Esophagus squamous epithelium (tissue), 4 donors: ENCODE data around the gene GPR143.

Experiments
- POLR2A ChIP-seq, 4 donors: fragments of 450-650 bp; IDR thresholded peaks; one replicate each; pipeline ENCODE4 v1.6.1; 2017; ENCODE audit warnings: antibody characterized with exemption in 4 of 4, mild to moderate bottlenecking in 4 of 4, moderate library complexity in 3 of 4
- TF ChIP-seq, protein P1 (sequence below), 6 experiments: fragments of 450-650 bp in 4 of 6; fragments of 200-600 bp in 2 of 6; sonication (generic) in 2 of 6; IDR thresholded peaks; one replicate each; pipeline ENCODE4 v1.5.1; 2016 to 2019; ENCODE audit warnings: antibody characterized with exemption in 6 of 6, mild to moderate bottlenecking in 4 of 6, moderate library complexity in 4 of 6

DNA sequence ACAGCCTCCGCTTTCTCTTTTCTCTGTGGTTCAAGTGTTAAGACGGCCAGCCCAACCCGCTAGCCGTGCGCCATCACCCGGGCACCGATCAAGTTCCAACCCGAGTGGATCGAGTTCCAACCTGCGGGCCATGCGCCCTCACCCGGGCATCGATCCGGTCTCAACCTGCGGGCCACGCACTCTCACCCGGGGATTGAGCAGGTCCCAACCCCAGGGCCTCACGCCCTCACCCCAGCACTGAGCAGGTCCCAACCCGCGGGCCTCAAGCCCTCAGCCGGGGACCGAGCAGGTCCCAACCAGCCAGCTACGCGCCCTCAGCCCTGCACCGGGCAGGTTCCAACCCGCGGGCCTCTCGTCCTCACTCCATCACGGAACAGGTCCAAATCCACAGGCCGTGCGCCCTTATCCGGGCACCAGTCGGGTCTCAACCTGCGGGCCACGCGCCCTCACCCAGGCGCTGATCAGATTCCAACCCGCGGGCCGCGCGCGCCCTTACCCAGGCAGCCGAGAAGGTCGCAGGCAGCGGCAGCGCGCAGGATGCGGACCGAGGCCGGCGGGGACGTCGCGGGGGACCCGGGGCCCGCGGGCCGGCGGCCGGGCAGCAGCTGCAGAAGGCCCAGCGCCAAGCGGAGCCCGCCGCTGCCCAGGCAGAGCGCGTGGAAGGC, 443 bp downstream of the GPR143 start:
- TF ChIP-seq POLR2A (IDR thresholded peaks at IDR 0.05) = no peak
- TF ChIP-seq, protein P1, sequence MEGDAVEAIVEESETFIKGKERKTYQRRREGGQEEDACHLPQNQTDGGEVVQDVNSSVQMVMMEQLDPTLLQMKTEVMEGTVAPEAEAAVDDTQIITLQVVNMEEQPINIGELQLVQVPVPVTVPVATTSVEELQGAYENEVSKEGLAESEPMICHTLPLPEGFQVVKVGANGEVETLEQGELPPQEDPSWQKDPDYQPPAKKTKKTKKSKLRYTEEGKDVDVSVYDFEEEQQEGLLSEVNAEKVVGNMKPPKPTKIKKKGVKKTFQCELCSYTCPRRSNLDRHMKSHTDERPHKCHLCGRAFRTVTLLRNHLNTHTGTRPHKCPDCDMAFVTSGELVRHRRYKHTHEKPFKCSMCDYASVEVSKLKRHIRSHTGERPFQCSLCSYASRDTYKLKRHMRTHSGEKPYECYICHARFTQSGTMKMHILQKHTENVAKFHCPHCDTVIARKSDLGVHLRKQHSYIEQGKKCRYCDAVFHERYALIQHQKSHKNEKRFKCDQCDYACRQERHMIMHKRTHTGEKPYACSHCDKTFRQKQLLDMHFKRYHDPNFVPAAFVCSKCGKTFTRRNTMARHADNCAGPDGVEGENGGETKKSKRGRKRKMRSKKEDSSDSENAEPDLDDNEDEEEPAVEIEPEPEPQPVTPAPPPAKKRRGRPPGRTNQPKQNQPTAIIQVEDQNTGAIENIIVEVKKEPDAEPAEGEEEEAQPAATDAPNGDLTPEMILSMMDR (IDR thresholded peaks at IDR 0.05) = no peak
